ENCODE results near the gene EPS15. TPM values are rescaled to one million over a fixed set of nuclear protein-coding genes. Genes with fewer than 3 reads are reported as not detected.
"Not testable (repeated sequence)": the region's sequence is repeated elsewhere in the genome, so short reads cannot be mapped to it uniquely, and the experiment has no call there.

EPS15 gene
- total RNA-seq, 1 experiment from 2014 or later = 9.3 TPM

DNA sequence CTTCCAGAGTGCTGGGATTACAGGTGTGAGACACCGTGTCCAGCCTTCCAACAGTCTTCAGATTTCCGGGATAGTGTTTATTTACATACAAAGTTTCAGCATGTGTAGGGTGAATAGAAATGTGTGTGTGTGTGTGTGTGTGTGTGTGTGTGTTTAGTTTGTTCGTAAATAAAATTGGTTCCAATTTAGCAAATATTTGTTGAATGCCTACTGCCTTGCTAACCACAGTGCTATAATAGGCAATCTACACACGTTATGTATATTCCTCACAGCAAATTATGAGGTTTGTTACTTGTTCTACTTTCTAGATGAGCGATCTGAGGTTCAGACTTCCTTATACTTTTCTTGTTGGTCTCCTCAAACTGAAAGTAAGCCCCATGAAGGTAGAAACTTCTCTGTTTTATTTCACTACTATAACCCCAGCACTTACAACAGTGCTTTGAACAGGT lies 32.8 kb upstream of the EPS15 start:
- H3K4me3 ChIP-seq = no peak overlapping the region
- no peaks in the 10 kb centered on the region for H3K36me3 ChIP-seq
- H3K9me3 ChIP-seq = no peaks in the 10 kb centered on the region
- H3K27me3 ChIP-seq = no peaks in the 10 kb centered on the region
- DNase-seq = no peak

- Histone ChIP-seq H3K4me3 (no peak overlapping the region), H3K9me3 (no peaks in the 10 kb centered on the region), H3K27me3 (no peaks in the 10 kb centered on the region), H3K36me3 (no peaks in the 10 kb centered on the region)
- no peak for DNase-seq
Measured at GRCh38 chr1:51551081-51551480, 32.0 kb upstream of the EPS15 start.

GRCh38 chr1:51549901-51550300 lies 30.8 kb upstream of the EPS15 start:
- Histone ChIP-seq H3K27me3 (no peaks in the 10 kb centered on the region), H3K4me3 (no peak overlapping the region), H3K36me3 (no peaks in the 10 kb centered on the region), H3K9me3 (no peaks in the 10 kb centered on the region)
- DNase-seq = no peak

- no peak overlapping the region for H3K4me3 ChIP-seq
- no peaks in the 10 kb centered on the region for H3K36me3 ChIP-seq
- H3K9me3 ChIP-seq = no peaks in the 10 kb centered on the region
- no peak for DNase-seq
- no peaks in the 10 kb centered on the region for H3K27me3 ChIP-seq
Measured at GRCh38 chr1:51549016-51549619, 30.1 kb upstream of the EPS15 start.

DNA sequence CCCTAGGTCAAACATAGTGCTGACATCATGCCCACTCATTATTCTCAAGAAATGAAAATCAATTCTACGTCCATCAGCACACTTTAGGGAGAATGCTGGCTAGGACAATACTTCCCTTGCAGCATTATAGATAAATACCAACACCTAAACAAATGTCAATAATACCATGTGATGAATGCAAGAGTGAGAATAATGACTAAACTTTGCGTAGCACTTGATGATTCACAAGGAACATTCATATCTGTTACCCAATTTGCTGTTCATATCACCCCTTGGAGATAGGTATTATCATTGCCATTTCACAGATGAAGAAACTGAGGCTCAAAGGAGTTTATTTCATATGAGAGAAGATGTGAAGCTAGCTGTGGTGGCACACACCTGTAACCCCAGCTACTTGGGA lies 24.8 kb upstream of the EPS15 start:
- Histone ChIP-seq H3K36me3 (no peaks in the 10 kb centered on the region), H3K4me3 (no peak overlapping the region), H3K27me3 (no peaks in the 10 kb centered on the region), H3K9me3 (no peaks in the 10 kb centered on the region)
- DNase-seq = no peak

DNA sequence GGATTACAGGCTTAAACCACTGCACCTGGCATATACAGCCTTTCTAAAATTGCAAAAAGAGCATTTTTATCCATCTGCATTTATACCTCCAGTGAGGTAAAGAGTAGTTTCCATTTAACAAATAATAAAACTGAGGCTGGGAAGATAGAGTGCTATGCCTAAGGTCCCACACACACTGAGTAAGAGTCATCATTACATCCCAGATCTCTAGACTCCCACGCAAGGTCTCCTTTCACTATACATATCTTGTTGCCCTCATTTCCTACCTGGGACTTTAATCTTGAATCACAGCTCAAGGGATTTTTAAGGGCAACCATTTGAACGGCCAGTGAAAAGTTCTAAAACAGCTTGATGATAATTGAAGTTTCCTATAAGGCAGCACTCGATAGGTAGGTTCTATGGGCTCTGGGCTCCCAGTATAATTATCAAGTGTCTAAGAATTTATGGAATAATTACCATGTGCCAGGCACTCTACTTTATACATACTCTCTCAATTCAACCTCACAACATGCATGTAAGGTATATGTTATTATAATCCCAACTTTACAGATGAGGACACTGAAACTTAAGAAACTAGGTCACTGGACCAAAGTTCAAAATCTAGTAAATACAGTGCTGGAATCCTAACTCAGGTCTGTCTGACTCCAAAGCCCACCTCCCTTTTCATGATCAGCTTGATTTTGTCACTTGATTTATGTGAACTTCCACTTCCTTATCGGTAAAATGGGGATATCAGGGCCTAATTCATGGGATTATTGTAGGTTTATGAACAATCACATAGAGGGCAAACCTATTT lies 23.3 kb upstream of the EPS15 start:
- DNase-seq = no peak
- Histone ChIP-seq H3K4me3 (no peak overlapping the region), H3K27me3 (no peaks in the 10 kb centered on the region), H3K9me3 (no peaks in the 10 kb centered on the region), H3K36me3 (no peaks in the 10 kb centered on the region)

DNA sequence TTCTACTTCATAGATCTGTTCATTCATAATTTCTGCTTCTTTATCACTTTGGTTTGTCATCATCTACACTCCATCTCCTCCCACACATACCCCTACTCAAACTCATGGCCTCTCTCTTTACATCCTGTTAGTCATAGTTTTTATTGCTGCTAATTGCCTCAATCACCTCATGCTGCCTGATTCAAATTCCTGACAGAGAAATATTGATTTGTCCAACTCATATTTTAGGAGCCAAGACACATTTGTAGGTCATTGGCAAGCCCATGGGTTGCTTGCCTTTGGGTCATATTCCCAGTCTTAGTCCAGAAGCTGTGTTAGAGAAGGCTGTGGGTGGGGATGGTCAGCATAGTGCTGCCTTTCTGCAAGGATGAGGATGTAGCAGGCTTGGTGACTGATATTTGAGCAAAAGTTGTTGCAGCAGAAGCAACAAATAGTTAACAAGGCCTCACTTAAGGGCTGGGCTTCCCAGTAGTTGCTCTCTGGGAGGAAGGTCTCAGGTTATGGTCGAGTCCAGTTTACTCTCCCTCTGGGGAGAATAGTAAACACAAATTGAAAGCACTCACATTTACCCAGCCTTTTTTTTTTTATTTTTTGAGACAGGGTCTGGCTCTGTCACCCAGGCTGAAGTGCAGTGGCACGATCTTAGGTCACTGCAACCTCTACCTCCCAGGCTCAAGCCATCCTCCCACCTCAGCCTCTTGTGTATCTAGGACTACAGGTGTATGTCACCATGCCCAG lies 22.4 kb upstream of the EPS15 start:
- DNase-seq = no peak
- no peaks in the 10 kb centered on the region for H3K9me3 ChIP-seq
- no peak overlapping the region for H3K4me3 ChIP-seq
- no peaks in the 10 kb centered on the region for H3K36me3 ChIP-seq
- H3K27me3 ChIP-seq = no peaks in the 10 kb centered on the region

DNA sequence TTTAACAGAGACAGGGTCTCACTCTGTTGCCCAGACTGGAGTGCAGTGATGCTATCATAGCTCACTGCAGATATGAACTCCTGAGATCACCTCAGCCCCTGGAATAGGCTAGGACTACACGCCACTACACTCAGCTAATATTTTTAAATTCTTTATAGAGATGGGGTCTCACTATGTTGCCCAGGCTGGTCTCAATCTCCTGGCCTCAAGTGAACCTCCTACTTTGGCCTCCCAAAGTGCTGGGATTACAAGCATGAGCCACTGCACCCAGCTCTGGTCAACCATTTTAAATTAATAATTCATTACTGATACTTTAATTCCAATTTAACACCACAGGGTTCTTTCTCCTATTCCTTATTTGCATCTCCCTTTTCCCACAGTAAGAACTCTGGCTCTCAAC lies 18.5 kb upstream of the EPS15 start:
- no peak overlapping the region for H3K4me3 ChIP-seq
- no peaks in the 10 kb centered on the region for H3K27me3 ChIP-seq
- H3K36me3 ChIP-seq = no peaks in the 10 kb centered on the region
- H3K9me3 ChIP-seq = no peaks in the 10 kb centered on the region
- DNase-seq = no peak

DNA sequence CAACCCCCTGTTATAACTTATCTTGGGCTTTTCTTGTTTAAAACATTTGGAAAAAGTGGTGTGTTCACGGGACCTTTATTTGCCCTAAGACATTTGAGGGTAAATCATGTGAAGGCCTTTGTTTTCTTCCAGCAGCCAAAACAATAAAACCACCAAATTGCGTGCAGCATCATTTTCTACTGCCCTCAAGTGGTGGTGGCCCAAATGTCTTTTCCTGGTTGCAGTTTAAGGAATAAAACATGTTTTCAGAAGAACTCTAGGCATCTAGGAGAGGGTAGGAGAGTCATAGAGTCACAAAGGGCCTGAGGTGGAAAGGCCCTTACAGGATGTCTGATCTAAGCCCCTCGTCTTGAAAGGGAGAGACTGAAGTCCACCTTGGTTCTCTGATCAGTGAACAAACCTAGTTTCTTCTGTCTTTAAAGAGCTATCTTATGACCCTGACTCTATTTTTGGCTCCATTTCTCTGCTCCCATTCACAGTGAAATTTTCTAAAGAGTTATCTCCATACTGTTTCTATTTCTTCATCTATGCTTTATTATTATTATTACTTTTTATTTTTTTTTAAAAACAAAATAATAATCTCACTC lies 16.0 kb upstream of the EPS15 start:
- no peak overlapping the region for H3K4me3 ChIP-seq
- H3K9me3 ChIP-seq = no peaks in the 10 kb centered on the region
- peak; percentile 32 for DNase-seq
- H3K27me3 ChIP-seq = no peaks in the 10 kb centered on the region
- no peaks in the 10 kb centered on the region for H3K36me3 ChIP-seq

DNA sequence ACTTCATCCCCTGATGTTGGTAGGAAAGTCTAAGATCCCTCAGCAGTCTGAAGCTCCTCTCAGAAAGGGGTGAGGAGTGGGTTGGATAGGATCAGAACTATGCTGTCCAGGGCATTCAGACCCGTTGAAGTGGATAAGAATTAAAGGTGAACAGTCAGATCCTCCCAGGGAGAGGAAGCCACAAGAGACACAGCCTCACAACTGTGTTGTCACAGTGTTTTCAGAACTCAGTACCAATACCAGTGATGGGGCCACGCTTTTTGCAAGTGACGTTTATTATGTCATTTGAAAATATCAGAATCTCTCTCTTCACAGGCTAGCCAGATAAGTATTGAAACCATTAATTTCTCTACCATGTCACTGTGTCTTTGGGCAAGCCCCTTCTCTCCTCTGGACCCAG lies 15.4 kb upstream of the EPS15 start:
- no peaks in the 10 kb centered on the region for H3K36me3 ChIP-seq
- DNase-seq = no peak
- no peak overlapping the region for H3K4me3 ChIP-seq
- H3K9me3 ChIP-seq = no peaks in the 10 kb centered on the region
- H3K27me3 ChIP-seq = no peaks in the 10 kb centered on the region

GRCh38 chr1:51532853-51533252 lies 13.8 kb upstream of the EPS15 start:
- no peak overlapping the region for H3K4me3 ChIP-seq
- DNase-seq = no peak
- H3K27me3 ChIP-seq = no peaks in the 10 kb centered on the region
- H3K36me3 ChIP-seq = no peaks in the 10 kb centered on the region
- no peaks in the 10 kb centered on the region for H3K9me3 ChIP-seq

GRCh38 chr1:51530447-51530846 lies 11.4 kb upstream of the EPS15 start:
- H3K4me3 ChIP-seq, H3K36me3 ChIP-seq, H3K27me3 ChIP-seq, H3K9me3 ChIP-seq, DNase-seq: not testable (repeated sequence)

GRCh38 chr1:51527144-51527543 lies 8.1 kb upstream of the EPS15 start:
- Histone ChIP-seq H3K9me3 (no peaks in the 10 kb centered on the region), H3K4me3 (no peak overlapping the region), H3K36me3 (no peaks in the 10 kb centered on the region), H3K27me3 (no peaks in the 10 kb centered on the region)
- DNase-seq = no peak

GRCh38 chr1:51526248-51526647 lies 7.2 kb upstream of the EPS15 start:
- H3K27me3 ChIP-seq = no peaks in the 10 kb centered on the region
- DNase-seq = no peak
- H3K9me3 ChIP-seq = no peaks in the 10 kb centered on the region

DNA sequence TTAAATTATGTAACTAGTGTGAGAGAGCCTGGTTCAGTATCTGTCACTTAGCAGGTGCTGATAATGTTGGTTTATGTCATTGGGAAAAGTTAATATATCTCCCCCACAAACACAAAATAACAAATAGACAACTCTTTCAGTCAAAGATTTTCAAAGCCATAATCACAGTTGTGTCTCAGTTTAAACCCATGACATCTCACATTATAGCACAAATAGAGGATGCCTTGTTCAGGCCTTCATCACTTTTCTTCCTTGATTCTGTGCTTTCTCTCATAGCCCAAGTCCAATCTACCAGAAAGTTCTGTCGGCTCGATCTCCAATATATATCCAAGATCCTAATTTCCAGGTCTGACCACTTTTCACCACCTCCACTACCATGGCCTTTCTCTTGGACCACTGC lies 6.2 kb upstream of the EPS15 start:
- no peaks in the 10 kb centered on the region for H3K9me3 ChIP-seq
- no peak overlapping the region for H3K4me3 ChIP-seq
- no peaks in the 10 kb centered on the region for H3K27me3 ChIP-seq
- no peak for DNase-seq
- H3K36me3 ChIP-seq = no peaks in the 10 kb centered on the region

More at GRCh38 chr1:51526248-51526647, 7.2 kb upstream of the EPS15 start:
- Histone ChIP-seq H3K36me3 (no peaks in the 10 kb centered on the region), H3K4me3 (no peak overlapping the region)

DNA sequence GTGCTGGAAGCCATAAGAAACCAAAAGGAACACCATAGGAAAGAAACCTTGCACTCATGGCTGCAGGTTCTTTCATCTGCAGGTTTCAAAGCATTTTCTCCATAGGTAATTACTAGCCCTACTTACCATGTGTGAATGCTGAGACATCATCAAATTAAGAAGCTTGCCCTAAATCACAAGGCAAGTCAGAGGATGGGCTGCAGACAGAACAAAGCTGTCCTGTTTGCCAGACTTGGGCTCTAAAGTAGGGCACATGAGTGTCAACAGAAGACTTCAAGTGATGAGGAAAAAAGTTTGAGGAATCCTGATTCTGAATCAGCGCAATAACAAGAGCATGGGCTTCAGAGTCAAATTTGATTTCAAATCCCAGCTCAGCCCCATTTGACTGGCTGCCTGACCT lies 5.8 kb upstream of the EPS15 start:
- Histone ChIP-seq H3K4me3 (no peak overlapping the region), H3K9me3 (no peaks in the 10 kb centered on the region), H3K27me3 (no peaks in the 10 kb centered on the region), H3K36me3 (no peaks in the 10 kb centered on the region)
- no peak for DNase-seq

GRCh38 chr1:51523931-51524330 lies 4.9 kb upstream of the EPS15 start:
- no peak for DNase-seq
- Histone ChIP-seq H3K4me3 (no peak overlapping the region), H3K9me3 (no peaks in the 10 kb centered on the region), H3K36me3 (0 out of 2 replicates have a peak, but pooled peaks cover 2% of the 10 kb centered on the region), H3K27me3 (no peaks in the 10 kb centered on the region)

Data from MG63 (cell line).